H9 (cell line): ENCODE measurements around the gene PRKAG3. TPM values are rescaled to one million over a fixed set of nuclear protein-coding genes. Genes with fewer than 3 reads are reported as not detected.

Experiments
- DNase-seq: peaks from one replicate; pipeline ENCODE4 v3.0.0-alpha.2; 2017
- H2AFZ ChIP-seq: one replicate; pipeline ENCODE4 v1.6.1; 2013; ENCODE audit warnings: mild to moderate bottlenecking, low read length, control low read depth, moderate library complexity
- H2AK5ac ChIP-seq: 2 replicates; pipeline ENCODE4 v1.6.1; 2013; ENCODE audit warnings: low read length, control low read depth, mixed read lengths; ENCODE audit not compliant: insufficient read length
- H2BK120ac ChIP-seq: one replicate; pipeline ENCODE4 v1.6.1; 2013; ENCODE audit warnings: low read depth, mild to moderate bottlenecking, low read length, control low read depth, inconsistent platforms; ENCODE audit not compliant: poor library complexity, severe bottlenecking
- H2BK12ac ChIP-seq: 2 replicates; pipeline ENCODE4 v1.6.1; 2013; ENCODE audit warnings: low read length, control low read depth, mixed read lengths, low read depth; ENCODE audit not compliant: insufficient read length
- H2BK15ac ChIP-seq: 2 replicates; pipeline ENCODE4 v1.6.1; 2013; ENCODE audit warnings: low read depth, low read length, control low read depth
- H2BK20ac ChIP-seq: one replicate; pipeline ENCODE4 v1.6.1; 2013; ENCODE audit warnings: low read depth, mild to moderate bottlenecking, low read length, control low read depth, inconsistent platforms; ENCODE audit not compliant: poor library complexity, severe bottlenecking
- H2BK5ac ChIP-seq: 2 replicates; pipeline ENCODE4 v1.6.1; 2013; ENCODE audit warnings: low read length, control low read depth, mixed read lengths; ENCODE audit not compliant: insufficient read length
- H3K14ac ChIP-seq: 2 replicates; pipeline ENCODE4 v1.6.1; 2013; ENCODE audit warnings: low read length, control low read depth; ENCODE audit not compliant: insufficient read depth
- H3K18ac ChIP-seq: 2 replicates; pipeline ENCODE4 v1.6.1; 2013; ENCODE audit warnings: low read depth, mild to moderate bottlenecking, mixed read lengths, low read length, control low read depth; ENCODE audit not compliant: insufficient read length
- H3K23ac ChIP-seq: 2 replicates; pipeline ENCODE4 v1.6.1; 2013; ENCODE audit warnings: low read length, control low read depth, mixed read lengths, low read depth; ENCODE audit not compliant: insufficient read length
- H3K23me2 ChIP-seq: 2 replicates; pipeline ENCODE4 v1.6.1; 2013; ENCODE audit warnings: low read depth, mild to moderate bottlenecking, mixed read lengths, low read length, control low read depth; ENCODE audit not compliant: insufficient read length, poor library complexity, severe bottlenecking
- H3K27ac ChIP-seq: 2 replicates; pipeline ENCODE4 v1.5.1; 2013; ENCODE audit warnings: low read length, control low read depth, mixed read lengths, low read depth; ENCODE audit not compliant: insufficient read length
- H3K27me3 ChIP-seq: 2 replicates; pipeline ENCODE4 v1.6.1; 2013; ENCODE audit warnings: low read length, control low read depth, inconsistent platforms; ENCODE audit not compliant: insufficient read depth
- H3K4ac ChIP-seq: 2 replicates; pipeline ENCODE4 v1.6.1; 2013; ENCODE audit warnings: low read depth, mild to moderate bottlenecking, control low read depth, inconsistent platforms, low read length, moderate library complexity
- H3K4me1 ChIP-seq: 2 replicates; pipeline ENCODE4 v1.6.1; 2013; ENCODE audit warnings: low read length, control low read depth, inconsistent platforms; ENCODE audit not compliant: insufficient read depth
- H3K4me2 ChIP-seq: 2 replicates; pipeline ENCODE4 v1.6.1; 2013; ENCODE audit warnings: low read length, control low read depth, mixed read lengths; ENCODE audit not compliant: insufficient read length, insufficient read depth
- H3K56ac ChIP-seq: 2 replicates; pipeline ENCODE4 v1.6.1; 2013; ENCODE audit warnings: low read depth, mild to moderate bottlenecking, mixed read lengths, low read length, control low read depth; ENCODE audit not compliant: insufficient read length
- H3K79me1 ChIP-seq: 2 replicates; pipeline ENCODE4 v1.6.1; 2013; ENCODE audit warnings: low read depth, mild to moderate bottlenecking, moderate library complexity, low read length, control low read depth, inconsistent platforms; ENCODE audit not compliant: insufficient read depth, poor library complexity, severe bottlenecking
- H3K79me2 ChIP-seq: 2 replicates; pipeline ENCODE4 v1.6.1; 2013; ENCODE audit warnings: low read length, control low read depth, inconsistent platforms; ENCODE audit not compliant: insufficient read depth
- H3K9ac ChIP-seq: 2 replicates; pipeline ENCODE4 v1.6.1; 2013; ENCODE audit warnings: low read length, control low read depth, mixed read lengths; ENCODE audit not compliant: insufficient read length; ENCODE audit errors: extremely low read depth
- H3K9me3 ChIP-seq: one replicate; pipeline ENCODE4 v1.6.1; 2013; ENCODE audit warnings: low read depth, low read length, inconsistent platforms; ENCODE audit not compliant: control insufficient read depth
- H3T11ph ChIP-seq: one replicate; pipeline ENCODE4 v1.6.1; 2013; ENCODE audit warnings: mild to moderate bottlenecking, low read length, control low read depth, inconsistent platforms
- H4K20me1 ChIP-seq: one replicate; pipeline ENCODE4 v1.6.1; 2013; ENCODE audit not compliant: control insufficient read depth, insufficient read length, insufficient read depth
- H4K5ac ChIP-seq: 2 replicates; pipeline ENCODE4 v1.6.1; 2013; ENCODE audit warnings: low read depth, mild to moderate bottlenecking, mixed read lengths, low read length, control low read depth; ENCODE audit not compliant: insufficient read length
- H4K8ac ChIP-seq: replicated peaks from 2 replicates; pipeline ENCODE4 v1.6.1; 2013; ENCODE audit warnings: low read length, control low read depth, mixed read lengths, low read depth; ENCODE audit not compliant: insufficient read length
- H4K91ac ChIP-seq: 2 replicates; pipeline ENCODE4 v1.6.1; 2013; ENCODE audit warnings: low read depth, mild to moderate bottlenecking, moderate library complexity, mixed read lengths, low read length, control low read depth; ENCODE audit not compliant: insufficient read length
- H3K27ac Mint-ChIP-seq, 3 experiments: 2 replicates in 2 of 3; 3 replicates in 1 of 3; pipeline ENCODE4 v1.8.0; 2020 to 2021; ENCODE audit warnings: mixed read lengths in 3 of 3, mild to moderate bottlenecking in 1 of 3, moderate library complexity in 1 of 3
- H3K27me3 Mint-ChIP-seq: 2 replicates; pipeline ENCODE4 v1.8.0; 2021; ENCODE audit warnings: low read depth, mild to moderate bottlenecking, moderate library complexity, mixed read lengths
- H3K36me3 Mint-ChIP-seq, 3 experiments: 2 replicates in 2 of 3; 3 replicates in 1 of 3; pipeline ENCODE4 v1.8.0; 2020 to 2021; ENCODE audit warnings: low read depth in 3 of 3, mixed read lengths in 3 of 3; ENCODE audit not compliant: insufficient read depth in 1 of 3
- H3K4me1 Mint-ChIP-seq, 2 experiments: 2 replicates each; pipeline ENCODE4 v1.8.0; 2020; ENCODE audit warnings: mixed read lengths in 2 of 2
- H3K4me3 Mint-ChIP-seq, 2 experiments: 2 replicates in 1 of 2; 3 replicates in 1 of 2; pipeline ENCODE4 v1.8.0; 2020 to 2021; ENCODE audit warnings: mild to moderate bottlenecking in 2 of 2, mixed read lengths in 2 of 2, moderate library complexity in 1 of 2
- H3K9me3 Mint-ChIP-seq, 2 experiments: 2 replicates in 1 of 2; 3 replicates in 1 of 2; pipeline ENCODE4 v1.8.0; 2020; ENCODE audit warnings: mild to moderate bottlenecking in 2 of 2, mixed read lengths in 2 of 2, moderate library complexity in 1 of 2
- WGBS: extraction: QIAGEN DNeasy Blood & Tissue Kit; methylation state at CpG from one replicate; pipeline ENCODE4 v1.1.7; 2013; ENCODE audit warnings: missing lambda C conversion rate, low lambda C conversion rate, mixed read lengths; ENCODE audit not compliant: insufficient read length; ENCODE audit errors: extremely low coverage; 5-methylcytosine and 5-hydroxymethylcytosine counted together
- total RNA-seq: library from RNA; stranded (reverse); gene quantifications from 2 replicates; pipeline ENCODE4 v1.2.1, GENCODE V29; 2021
- TF ChIP-seq, protein P1 (sequence below): fragments of 200-600 bp; sonication (generic); conservative IDR thresholded peaks from 3 replicates; pipeline ENCODE4 v1.8.0; 2021; ENCODE audit warnings: antibody characterized with exemption, mild to moderate bottlenecking

Gene PRKAG3
- total RNA-seq, 1 experiment from 2014 or later: not detected

DNA sequence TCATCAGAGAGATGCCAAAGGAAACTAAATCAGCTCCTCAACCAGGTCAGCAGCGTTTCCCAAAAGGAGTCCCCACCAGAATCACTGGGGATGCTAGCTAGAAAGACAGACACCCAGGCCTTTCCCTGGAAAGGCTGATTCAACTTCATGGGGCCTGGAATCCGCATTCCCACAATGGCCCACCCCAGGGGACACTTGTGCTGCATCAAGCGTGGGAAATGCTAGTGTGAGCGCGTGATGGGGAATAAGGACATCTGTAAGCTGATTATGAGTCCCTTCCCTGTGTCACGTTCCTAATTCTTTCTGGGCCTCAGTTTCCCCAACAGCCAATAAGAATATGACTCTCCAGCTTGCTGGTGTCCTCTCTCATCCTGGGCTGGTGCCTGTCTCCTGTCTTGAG, 46.9 kb upstream of the PRKAG3 start:
- Histone ChIP-seq H4K8ac (no peak overlapping the region), H3K79me1 (no peaks in the 10 kb centered on the region), H2BK5ac (no peak overlapping the region), H2BK12ac (no peak overlapping the region), H3K9ac (no peak overlapping the region), H2AK5ac (no peak overlapping the region), H2BK120ac (no peak overlapping the region), H3K23ac (no peak overlapping the region), H3K4me2 (no peak overlapping the region), H4K5ac (no peak overlapping the region), H3K9me3 (no peaks in the 10 kb centered on the region), H2BK15ac (no peak overlapping the region), H3K14ac (no peak overlapping the region), H4K91ac (no peak overlapping the region), H4K20me1 (peaks cover 2% of the 10 kb centered on the region), H3K27me3 (peaks cover 92% of the 10 kb centered on the region), H3K4ac (no peak overlapping the region), H3K4me1 (no peaks in the 10 kb centered on the region), H2AFZ (no peak overlapping the region), H2BK20ac (no peak overlapping the region), H3K18ac (no peak overlapping the region), H3K27ac (no peak overlapping the region), H3T11ph (no peak overlapping the region), H3K23me2 (no peaks in the 10 kb centered on the region), H3K79me2 (no peaks in the 10 kb centered on the region), H3K56ac (no peak overlapping the region)
- DNase-seq: no peak
- whole genome bisulfite sequencing: no CpG with 5 or more reads among the region's 6 CpGs
- TF ChIP-seq, protein P1, sequence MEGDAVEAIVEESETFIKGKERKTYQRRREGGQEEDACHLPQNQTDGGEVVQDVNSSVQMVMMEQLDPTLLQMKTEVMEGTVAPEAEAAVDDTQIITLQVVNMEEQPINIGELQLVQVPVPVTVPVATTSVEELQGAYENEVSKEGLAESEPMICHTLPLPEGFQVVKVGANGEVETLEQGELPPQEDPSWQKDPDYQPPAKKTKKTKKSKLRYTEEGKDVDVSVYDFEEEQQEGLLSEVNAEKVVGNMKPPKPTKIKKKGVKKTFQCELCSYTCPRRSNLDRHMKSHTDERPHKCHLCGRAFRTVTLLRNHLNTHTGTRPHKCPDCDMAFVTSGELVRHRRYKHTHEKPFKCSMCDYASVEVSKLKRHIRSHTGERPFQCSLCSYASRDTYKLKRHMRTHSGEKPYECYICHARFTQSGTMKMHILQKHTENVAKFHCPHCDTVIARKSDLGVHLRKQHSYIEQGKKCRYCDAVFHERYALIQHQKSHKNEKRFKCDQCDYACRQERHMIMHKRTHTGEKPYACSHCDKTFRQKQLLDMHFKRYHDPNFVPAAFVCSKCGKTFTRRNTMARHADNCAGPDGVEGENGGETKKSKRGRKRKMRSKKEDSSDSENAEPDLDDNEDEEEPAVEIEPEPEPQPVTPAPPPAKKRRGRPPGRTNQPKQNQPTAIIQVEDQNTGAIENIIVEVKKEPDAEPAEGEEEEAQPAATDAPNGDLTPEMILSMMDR: no peak
- H3K9me3 Mint-ChIP-seq: peaks cover 0 to 2% of the 10 kb centered on the region in 2 experiments; a peak in 3 of 5 replicates
- no peak overlapping the region for H3K27ac Mint-ChIP-seq
- H3K4me3 Mint-ChIP-seq: no peak overlapping the region
- H3K27me3 Mint-ChIP-seq: peaks cover 97% of the 10 kb centered on the region
- no peaks in the 10 kb centered on the region; a peak in 1 of 7 replicates for H3K36me3 Mint-ChIP-seq
- H3K4me1 Mint-ChIP-seq: peaks cover 19 to 28% of the 10 kb centered on the region in 2 experiments
